ENCODE data around the gene BTNL8. TPM values are rescaled to one million over a fixed set of nuclear protein-coding genes. Genes with fewer than 3 reads are reported as not detected.

BTNL8 gene, protein sequence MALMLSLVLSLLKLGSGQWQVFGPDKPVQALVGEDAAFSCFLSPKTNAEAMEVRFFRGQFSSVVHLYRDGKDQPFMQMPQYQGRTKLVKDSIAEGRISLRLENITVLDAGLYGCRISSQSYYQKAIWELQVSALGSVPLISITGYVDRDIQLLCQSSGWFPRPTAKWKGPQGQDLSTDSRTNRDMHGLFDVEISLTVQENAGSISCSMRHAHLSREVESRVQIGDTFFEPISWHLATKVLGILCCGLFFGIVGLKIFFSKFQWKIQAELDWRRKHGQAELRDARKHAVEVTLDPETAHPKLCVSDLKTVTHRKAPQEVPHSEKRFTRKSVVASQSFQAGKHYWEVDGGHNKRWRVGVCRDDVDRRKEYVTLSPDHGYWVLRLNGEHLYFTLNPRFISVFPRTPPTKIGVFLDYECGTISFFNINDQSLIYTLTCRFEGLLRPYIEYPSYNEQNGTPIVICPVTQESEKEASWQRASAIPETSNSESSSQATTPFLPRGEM
- total RNA-seq: 0.24 TPM
- polyA plus RNA-seq: 0.46 TPM
- long read RNA-seq, donor 1: 0 reads
- long read RNA-seq, donor 2: 0 reads
- long read RNA-seq, donor 3: 0 reads
- long read RNA-seq, donor 4: 0 reads
- long read RNA-seq, donor 5: 0 reads
- long read RNA-seq, donor 6: 0 reads
- long read RNA-seq, donor 7: 0 reads
- long read RNA-seq, donor 8: 0 reads
- long read RNA-seq, donor 9: 0 reads
- long read RNA-seq, donor 10: 0 reads

DNA sequence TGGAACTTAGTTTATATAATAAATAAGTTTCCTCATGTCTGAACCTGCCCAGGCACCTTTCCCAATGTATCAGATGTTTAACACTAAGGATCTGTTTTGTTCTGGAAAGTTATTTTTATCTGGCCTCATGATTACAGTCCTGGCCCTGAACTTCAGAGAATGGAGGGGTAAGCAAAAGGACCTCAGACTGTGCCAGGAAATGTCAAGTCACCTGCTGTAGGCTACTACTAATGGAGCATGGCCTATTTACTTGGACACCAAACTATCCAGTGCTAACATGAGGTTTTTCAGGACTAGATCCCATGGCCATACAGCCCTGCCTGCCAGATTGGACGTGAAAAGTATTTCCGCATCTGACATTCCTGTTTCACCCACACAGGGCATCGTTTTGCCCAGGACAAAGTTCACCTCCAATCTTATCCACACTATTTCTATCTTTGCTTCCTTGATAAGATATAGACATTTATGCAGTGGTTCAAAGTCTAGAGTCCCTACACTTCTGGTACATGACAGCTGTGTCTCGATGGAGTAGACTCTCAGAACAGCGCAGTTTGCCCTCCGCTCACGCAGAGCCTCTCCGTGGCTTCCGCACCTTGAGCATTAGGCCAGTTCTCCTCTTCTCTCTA, at the start of gene BTNL8:
Gene BTNL8, plus strand, starts transcription at position 539 of the 626 bp plus-strand sequence. CDS start 152 bp downstream, outside the sequence.
- H3K36me3 ChIP-seq (ENCODE audit: control insufficient read depth in 2 of 2, insufficient read depth in 2 of 2, low read length in 1 of 2): no peaks in the 10 kb centered on the region
- no peaks in the 10 kb centered on the region for H3K27me3 ChIP-seq (ENCODE audit: control insufficient read depth in 2 of 2, insufficient read depth in 1 of 2, low read length in 1 of 2)
- 93% methylated on average over 9 of the region's 9 CpGs for whole genome bisulfite sequencing
- H3K4me1 ChIP-seq (ENCODE audit: control insufficient read depth in 2 of 2, insufficient read depth in 2 of 2, low read length in 2 of 2): no peaks in the 10 kb centered on the region
- H3K9me3 ChIP-seq (ENCODE audit: control insufficient read depth in 2 of 2, insufficient read depth in 1 of 2, low read length in 1 of 2): no peaks in the 10 kb centered on the region
- no peak within 1 kb of the TSS for H3K4me3 ChIP-seq (ENCODE audit: low read length in 2 of 2)
- no peak within 1 kb of the TSS for H3K27ac ChIP-seq (ENCODE audit: low read depth in 1 of 2, low read length in 1 of 2)
- DNase-seq (ENCODE audit: low read depth in 6 of 9, low spot score in 9 of 9): no peak

DNA sequence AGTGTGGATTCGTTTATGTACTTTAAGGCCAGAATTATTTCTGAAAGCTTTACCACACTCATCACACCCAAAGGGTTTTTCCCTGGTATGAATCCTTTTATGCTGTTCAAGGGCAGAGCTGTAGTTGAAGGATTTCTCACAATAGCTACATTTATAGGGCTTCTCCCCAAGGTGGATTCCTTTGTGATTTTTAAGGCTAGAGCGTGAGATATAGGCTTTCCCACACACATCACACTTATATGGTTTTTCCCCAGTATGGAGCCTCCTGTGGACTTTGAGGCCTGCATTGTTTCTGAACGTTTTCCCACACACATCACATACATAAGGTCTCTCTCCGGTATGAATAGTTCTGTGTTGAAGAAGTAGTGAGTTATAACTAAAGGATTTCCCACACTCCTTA, 49.1 kb upstream of the BTNL8 start:
- Histone ChIP-seq H3K27ac (ENCODE audit: low read depth in 1 of 2, low read length in 1 of 2) (no peak overlapping the region), H3K9me3 (ENCODE audit: control insufficient read depth in 2 of 2, insufficient read depth in 1 of 2, low read length in 1 of 2) (peaks cover 12 to 15% of the 10 kb centered on the region in 2 donors), H3K36me3 (ENCODE audit: control insufficient read depth in 2 of 2, insufficient read depth in 2 of 2, low read length in 1 of 2) (peaks cover 46 to 53% of the 10 kb centered on the region in 2 donors), H3K4me1 (ENCODE audit: control insufficient read depth in 2 of 2, insufficient read depth in 2 of 2, low read length in 2 of 2) (no peaks in the 10 kb centered on the region), H3K4me3 (ENCODE audit: low read length in 2 of 2) (no peak overlapping the region), H3K27me3 (ENCODE audit: control insufficient read depth in 2 of 2, insufficient read depth in 1 of 2, low read length in 1 of 2) (no peaks in the 10 kb centered on the region)
- DNase-seq (ENCODE audit: low read depth in 6 of 9, low spot score in 9 of 9): no peak
- 98% methylated on average over 4 of the region's 4 CpGs for WGBS

DNA sequence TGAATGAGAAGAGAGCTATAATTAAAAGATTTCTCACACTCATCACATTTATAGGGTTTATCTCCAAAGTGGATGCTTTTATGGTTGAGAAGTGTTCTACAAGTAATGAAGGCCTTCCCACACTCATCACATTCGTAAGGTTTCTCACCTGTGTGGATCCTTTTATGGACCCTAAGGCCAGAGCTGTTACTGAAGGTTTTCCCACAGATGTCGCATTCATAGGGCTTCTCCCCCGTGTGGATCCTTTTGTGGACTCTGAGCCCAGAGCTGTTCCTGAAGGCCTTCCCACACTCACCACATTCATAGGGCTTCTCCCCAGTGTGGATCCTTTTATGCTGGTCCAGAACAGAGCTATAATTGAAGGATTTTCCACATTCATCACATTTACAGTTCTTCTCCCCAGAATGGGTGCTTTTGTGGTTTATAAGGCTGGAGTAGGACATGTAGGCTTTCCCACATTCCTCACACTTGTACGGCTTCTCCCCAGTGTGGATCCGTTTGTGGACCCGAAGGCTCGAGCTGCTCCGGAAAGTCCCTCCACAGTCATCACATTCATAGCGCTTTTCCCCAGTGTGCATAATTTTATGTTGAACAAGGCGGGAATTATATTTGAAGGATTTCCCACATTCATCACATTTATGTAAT, 48.4 kb upstream of the BTNL8 start:
- Histone ChIP-seq H3K27me3 (ENCODE audit: control insufficient read depth in 2 of 2, insufficient read depth in 1 of 2, low read length in 1 of 2) (no peaks in the 10 kb centered on the region), H3K27ac (ENCODE audit: low read depth in 1 of 2, low read length in 1 of 2) (no peak overlapping the region), H3K36me3 (ENCODE audit: control insufficient read depth in 2 of 2, insufficient read depth in 2 of 2, low read length in 1 of 2) (peaks cover 47 to 55% of the 10 kb centered on the region in 2 donors), H3K4me3 (ENCODE audit: low read length in 2 of 2) (no peak overlapping the region), H3K4me1 (ENCODE audit: control insufficient read depth in 2 of 2, insufficient read depth in 2 of 2, low read length in 2 of 2) (no peaks in the 10 kb centered on the region), H3K9me3 (ENCODE audit: control insufficient read depth in 2 of 2, insufficient read depth in 1 of 2, low read length in 1 of 2) (peaks cover 12 to 15% of the 10 kb centered on the region in 2 donors)
- no peak for DNase-seq (ENCODE audit: low read depth in 6 of 9, low spot score in 9 of 9)
- WGBS: 98% methylated on average over 10 of the region's 10 CpGs

DNA sequence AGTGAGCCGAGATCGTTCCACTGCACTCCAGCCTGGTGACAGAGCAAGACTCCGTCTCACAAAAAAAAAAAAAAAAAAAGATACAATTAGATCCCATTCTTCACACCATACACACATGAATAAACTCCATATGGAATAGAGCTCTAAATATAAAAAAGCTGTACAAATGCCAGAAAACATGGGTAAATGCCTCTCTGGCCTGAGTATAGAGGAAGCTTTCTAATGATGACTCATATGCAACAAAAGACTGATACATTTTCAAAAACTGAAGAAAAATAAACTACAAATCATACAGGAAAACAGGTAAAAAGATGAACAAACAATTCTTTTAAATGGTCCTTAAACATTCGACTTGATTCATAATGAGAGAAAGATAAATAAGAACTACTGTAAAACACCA, 46.5 kb upstream of the BTNL8 start:
- Histone ChIP-seq H3K4me3 (ENCODE audit: low read length in 2 of 2) (no peak overlapping the region), H3K27me3 (ENCODE audit: control insufficient read depth in 2 of 2, insufficient read depth in 1 of 2, low read length in 1 of 2) (no peaks in the 10 kb centered on the region), H3K27ac (ENCODE audit: low read depth in 1 of 2, low read length in 1 of 2) (no peak overlapping the region), H3K36me3 (ENCODE audit: control insufficient read depth in 2 of 2, insufficient read depth in 2 of 2, low read length in 1 of 2) (peaks cover 43 to 53% of the 10 kb centered on the region in 2 donors), H3K4me1 (ENCODE audit: control insufficient read depth in 2 of 2, insufficient read depth in 2 of 2, low read length in 2 of 2) (no peaks in the 10 kb centered on the region), H3K9me3 (ENCODE audit: control insufficient read depth in 2 of 2, insufficient read depth in 1 of 2, low read length in 1 of 2) (peaks cover 12 to 15% of the 10 kb centered on the region in 2 donors)
- no peak for DNase-seq (ENCODE audit: low read depth in 6 of 9, low spot score in 9 of 9)
- 98% methylated on average over 4 of the region's 4 CpGs for WGBS

DNA sequence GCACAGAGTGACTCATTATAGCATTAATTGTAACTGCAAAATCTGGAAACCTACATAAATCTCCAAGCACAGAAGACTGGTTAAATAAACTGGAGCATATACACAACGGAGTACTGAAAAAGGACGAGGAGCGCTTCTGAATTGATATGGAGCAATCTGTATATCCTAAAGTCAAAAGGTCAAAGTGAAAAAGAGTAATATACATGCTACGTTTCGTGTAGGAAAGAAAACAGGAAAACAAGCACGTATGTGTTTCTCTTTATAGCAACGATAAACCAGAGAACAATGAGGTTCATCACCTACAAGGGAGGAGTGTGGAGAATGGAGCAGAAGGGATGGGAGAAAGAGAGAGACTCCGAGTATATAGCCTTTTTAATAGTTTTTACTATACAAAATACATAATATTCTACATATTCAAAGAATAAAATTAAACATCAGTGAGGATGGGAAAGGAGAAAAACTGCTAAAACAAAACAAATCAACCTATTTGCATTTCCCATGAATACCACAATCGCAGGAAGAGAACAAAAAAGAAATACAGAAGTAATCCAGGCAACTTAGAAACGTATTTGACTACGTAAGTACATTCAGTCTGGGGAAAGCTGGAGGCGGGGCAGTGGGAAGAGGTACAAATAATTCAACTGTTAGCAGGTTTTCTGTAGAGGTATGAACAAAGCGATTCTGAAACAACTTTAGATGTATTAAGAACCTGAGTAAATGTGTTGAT, 45.7 kb upstream of the BTNL8 start:
- no peak for DNase-seq (ENCODE audit: low read depth in 6 of 9, low spot score in 9 of 9)

DNA sequence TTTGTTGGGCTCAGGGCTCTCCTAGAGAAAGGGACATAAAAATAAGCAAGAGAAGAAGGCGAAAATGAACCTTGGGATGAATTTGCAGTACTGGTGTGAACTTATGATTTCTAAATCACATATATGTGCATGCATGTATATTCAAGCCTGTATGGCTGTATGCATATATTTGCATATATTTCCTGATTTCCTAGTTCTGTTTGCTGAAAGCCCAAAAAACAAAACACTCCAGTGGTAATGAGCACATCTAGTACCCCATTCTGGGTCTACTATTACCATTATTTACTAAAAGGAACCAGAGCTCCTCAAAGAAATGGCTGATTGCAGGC, 45.1 kb upstream of the BTNL8 start:
- Histone ChIP-seq H3K27me3 (ENCODE audit: control insufficient read depth in 2 of 2, insufficient read depth in 1 of 2, low read length in 1 of 2) (no peaks in the 10 kb centered on the region), H3K4me3 (ENCODE audit: low read length in 2 of 2) (no peak overlapping the region), H3K36me3 (ENCODE audit: control insufficient read depth in 2 of 2, insufficient read depth in 2 of 2, low read length in 1 of 2) (peaks cover 42 to 49% of the 10 kb centered on the region in 2 donors), H3K9me3 (ENCODE audit: control insufficient read depth in 2 of 2, insufficient read depth in 1 of 2, low read length in 1 of 2) (peaks cover 12 to 15% of the 10 kb centered on the region in 2 donors), H3K4me1 (ENCODE audit: control insufficient read depth in 2 of 2, insufficient read depth in 2 of 2, low read length in 2 of 2) (no peaks in the 10 kb centered on the region), H3K27ac (ENCODE audit: low read depth in 1 of 2, low read length in 1 of 2) (no peak overlapping the region)
- WGBS: 97% methylated on average over 1 of the region's 1 CpG
- DNase-seq (ENCODE audit: low read depth in 6 of 9, low spot score in 9 of 9): no peak

More for the DNA sequence above, 45.7 kb upstream of the BTNL8 start:
- H3K36me3 ChIP-seq (ENCODE audit: control insufficient read depth in 2 of 2, insufficient read depth in 2 of 2, low read length in 1 of 2): peaks cover 43 to 49% of the 10 kb centered on the region in 2 donors
- no peak overlapping the region for H3K4me3 ChIP-seq (ENCODE audit: low read length in 2 of 2)
- H3K27ac ChIP-seq (ENCODE audit: low read depth in 1 of 2, low read length in 1 of 2): no peak overlapping the region
- no peaks in the 10 kb centered on the region for H3K27me3 ChIP-seq (ENCODE audit: control insufficient read depth in 2 of 2, insufficient read depth in 1 of 2, low read length in 1 of 2)
- H3K4me1 ChIP-seq (ENCODE audit: control insufficient read depth in 2 of 2, insufficient read depth in 2 of 2, low read length in 2 of 2): no peaks in the 10 kb centered on the region
- 94% methylated on average over 13 of the region's 13 CpGs for WGBS
- H3K9me3 ChIP-seq (ENCODE audit: control insufficient read depth in 2 of 2, insufficient read depth in 1 of 2, low read length in 1 of 2): peaks cover 12 to 15% of the 10 kb centered on the region in 2 donors

DNA sequence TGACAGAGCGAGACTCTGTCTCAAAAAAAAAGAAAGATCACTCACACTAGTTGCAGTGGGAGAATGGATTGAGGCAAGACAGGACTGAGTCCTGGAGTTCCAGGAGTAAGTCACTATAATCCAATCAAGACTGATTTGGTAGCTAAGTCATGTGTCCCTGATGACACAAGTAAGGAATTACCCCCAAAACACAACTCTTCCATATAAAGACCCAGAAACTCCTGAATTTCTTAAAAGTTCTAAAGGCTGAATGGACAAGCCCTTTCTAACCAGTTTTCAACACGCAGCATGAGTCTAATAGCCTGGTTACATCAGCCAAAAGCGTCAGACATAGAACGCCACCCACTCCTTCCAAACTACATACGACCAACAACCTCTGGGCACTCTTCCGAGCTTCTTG, 40.4 kb upstream of the BTNL8 start:
- no peaks in the 10 kb centered on the region for H3K9me3 ChIP-seq (ENCODE audit: control insufficient read depth in 2 of 2, insufficient read depth in 1 of 2, low read length in 1 of 2)
- peaks cover 0 to 5% of the 10 kb centered on the region in 2 donors for H3K4me1 ChIP-seq (ENCODE audit: control insufficient read depth in 2 of 2, insufficient read depth in 2 of 2, low read length in 2 of 2)
- H3K27ac ChIP-seq (ENCODE audit: low read depth in 1 of 2, low read length in 1 of 2): no peak overlapping the region
- H3K27me3 ChIP-seq (ENCODE audit: control insufficient read depth in 2 of 2, insufficient read depth in 1 of 2, low read length in 1 of 2): no peaks in the 10 kb centered on the region
- DNase-seq (ENCODE audit: low read depth in 6 of 9, low spot score in 9 of 9): no peak
- WGBS: 98% methylated on average over 6 of the region's 6 CpGs
- H3K36me3 ChIP-seq (ENCODE audit: control insufficient read depth in 2 of 2, insufficient read depth in 2 of 2, low read length in 1 of 2): peaks cover 17 to 19% of the 10 kb centered on the region in 2 donors
- no peak overlapping the region for H3K4me3 ChIP-seq (ENCODE audit: low read length in 2 of 2)

DNA sequence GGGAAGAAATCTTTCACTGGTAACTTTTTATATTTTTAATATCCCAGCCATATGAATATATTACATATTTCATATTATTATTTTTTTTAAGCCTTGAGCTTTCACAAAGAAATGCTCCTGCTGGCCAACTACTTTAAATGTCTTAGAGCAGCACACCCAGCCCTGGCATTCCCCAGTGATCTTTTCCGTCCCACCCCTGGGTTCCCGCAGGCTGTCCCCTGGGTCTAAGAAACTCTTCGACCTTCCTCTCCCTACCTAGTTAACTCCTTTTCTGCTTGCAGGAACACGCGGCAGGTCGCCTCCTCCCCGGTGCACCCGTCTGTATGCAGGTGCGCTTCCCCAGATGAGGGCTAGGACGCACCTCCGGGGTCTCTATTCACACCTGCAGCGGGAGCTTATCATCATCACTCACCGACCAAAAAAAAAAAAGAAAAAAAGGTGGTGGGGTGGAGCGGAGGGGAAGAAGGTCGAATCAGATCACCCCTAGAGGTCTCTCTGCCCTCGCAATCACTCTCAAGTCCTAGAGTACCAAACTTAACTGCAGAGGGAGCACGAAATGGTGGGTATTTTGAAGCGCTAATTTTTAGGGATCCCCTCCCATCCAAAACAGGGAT, 38.6 kb upstream of the BTNL8 start:
- peaks cover 14 to 16% of the 10 kb centered on the region in 2 donors for H3K36me3 ChIP-seq (ENCODE audit: control insufficient read depth in 2 of 2, insufficient read depth in 2 of 2, low read length in 1 of 2)
- H3K4me3 ChIP-seq (ENCODE audit: low read length in 2 of 2): peak overlapping the region; percentile 89 to 92
- WGBS: under 1% methylated on average over 18 of the region's 18 CpGs
- H3K27ac ChIP-seq (ENCODE audit: low read depth in 1 of 2, low read length in 1 of 2): peak overlapping the region; percentile 98 to 99
- no peaks in the 10 kb centered on the region for H3K27me3 ChIP-seq (ENCODE audit: control insufficient read depth in 2 of 2, insufficient read depth in 1 of 2, low read length in 1 of 2)
- peaks cover 0 to 5% of the 10 kb centered on the region in 2 donors for H3K4me1 ChIP-seq (ENCODE audit: control insufficient read depth in 2 of 2, insufficient read depth in 2 of 2, low read length in 2 of 2)
- peak; percentile 42 to 87 (median 68) for DNase-seq (ENCODE audit: low read depth in 6 of 9, low spot score in 9 of 9)
- no peaks in the 10 kb centered on the region for H3K9me3 ChIP-seq (ENCODE audit: control insufficient read depth in 2 of 2, insufficient read depth in 1 of 2, low read length in 1 of 2)

Measured in thymus (tissue), 14 donors.